DMS53 treated with DMSO at 0.1 percent for 48 hours (cell line): ENCODE measurements around the gene PKN2.
A peak's percentile ranks its signal among the peaks of the same experiment; 100 is the strongest.
"Not testable (repeated sequence)": the region's sequence is repeated elsewhere in the genome, so short reads cannot be mapped to it uniquely, and the experiment has no call there.

Source experiments
- DNase-seq: peaks from one replicate; lab custom pipeline; 2025; ENCODE audit not compliant: unreplicated experiment; lab: John Stamatoyannopoulos, UW

Gene PKN2

DNA sequence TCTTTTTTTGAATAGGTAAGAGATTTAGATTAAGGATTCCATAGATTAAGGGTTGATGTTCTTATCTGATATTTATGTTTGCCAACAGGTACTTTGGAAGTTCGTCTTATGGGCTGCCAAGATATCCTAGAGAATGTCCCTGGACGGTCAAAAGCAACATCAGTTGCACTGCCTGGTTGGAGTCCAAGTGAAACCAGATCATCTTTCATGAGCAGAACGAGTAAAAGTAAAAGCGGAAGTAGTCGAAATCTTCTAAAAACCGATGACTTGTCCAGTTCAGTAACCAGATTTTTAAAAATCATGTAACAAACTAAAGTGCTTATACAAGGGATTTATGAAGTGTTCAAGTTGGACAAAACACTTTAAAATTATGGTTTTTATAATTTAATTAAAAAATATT lies 100.5 kb downstream of the PKN2 start:
- DNase-seq = no peak

DNA sequence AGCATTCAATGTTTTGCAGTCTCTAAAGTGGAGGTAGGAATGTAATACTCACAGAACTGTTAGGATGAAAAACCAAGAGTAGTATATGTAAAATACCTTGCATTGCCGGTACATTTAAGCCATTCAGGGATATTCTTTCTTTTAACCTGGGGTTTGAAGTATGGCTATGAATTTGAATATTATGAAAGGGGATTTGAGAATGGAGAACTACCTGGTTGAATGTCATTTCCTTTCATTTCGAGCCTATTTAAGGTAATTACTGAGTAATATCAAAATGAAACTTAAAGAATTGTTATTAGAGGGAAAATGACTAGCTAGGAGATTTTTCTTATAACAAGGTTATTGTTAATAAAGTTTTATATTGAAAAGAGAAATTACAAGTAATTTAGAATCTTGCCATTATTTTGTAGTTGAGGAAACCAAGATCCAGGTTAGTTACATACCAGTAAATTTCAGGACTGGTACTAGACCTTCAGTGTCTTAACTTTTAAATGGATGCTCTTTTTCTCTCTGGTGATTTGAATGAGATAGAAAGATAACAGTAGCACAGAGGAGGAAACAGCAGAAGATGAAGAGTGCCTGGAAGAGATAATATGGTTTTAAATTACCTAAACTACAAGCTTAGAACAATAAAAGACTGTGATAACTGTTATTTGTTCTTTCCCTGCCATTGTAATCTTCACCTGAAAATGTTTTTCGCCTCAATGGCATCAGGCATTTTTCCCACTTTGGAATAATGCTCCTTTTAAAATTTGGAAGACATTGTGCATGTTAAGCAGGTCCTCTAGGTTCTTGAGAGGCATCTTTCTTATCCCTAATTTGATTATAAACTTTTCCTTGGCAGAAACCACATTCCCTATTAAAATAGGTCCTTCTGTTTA lies 103.2 kb downstream of the PKN2 start:
- DNase-seq = no peak

DNA sequence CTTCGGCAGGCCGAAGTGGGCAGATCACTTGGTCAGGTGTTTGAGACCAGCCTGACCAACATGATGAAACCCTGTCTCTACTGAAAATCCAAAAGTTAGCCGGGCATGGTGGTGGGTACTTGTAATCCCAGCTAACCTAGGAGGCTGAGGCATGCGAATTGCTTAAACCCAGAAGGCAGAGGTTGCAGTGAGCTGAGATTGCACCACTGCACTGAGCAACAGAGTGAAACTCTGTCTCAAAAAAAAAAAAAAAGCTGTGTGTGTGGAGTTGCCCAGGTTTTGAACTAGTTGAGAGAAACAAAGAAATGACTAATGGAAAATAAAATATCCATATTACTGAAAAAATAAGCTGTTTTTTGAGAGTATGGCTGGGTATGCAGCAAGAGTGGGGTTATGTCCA lies 107.1 kb downstream of the PKN2 start:
- DNase-seq = no peak

DNA sequence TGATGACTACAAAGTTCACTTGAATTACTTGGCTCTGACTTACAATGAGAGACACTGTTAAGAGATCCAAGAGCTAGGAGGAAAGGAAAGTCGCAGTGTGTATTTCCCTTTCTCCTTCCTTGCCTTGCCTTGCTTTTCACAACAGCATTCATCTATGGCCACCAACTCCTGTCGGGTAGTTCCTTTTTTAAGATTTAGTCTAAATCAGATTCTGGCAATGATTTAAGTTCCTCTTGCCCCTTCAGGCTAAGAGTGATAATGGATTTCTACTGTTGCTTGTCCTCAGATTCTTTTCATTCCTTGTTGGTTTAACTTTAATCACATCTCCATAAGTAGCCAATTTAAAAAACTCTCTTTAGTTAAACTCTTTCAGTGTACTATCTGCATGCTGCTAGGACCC lies 115.4 kb downstream of the PKN2 start:
- DNase-seq = no peak

DNA sequence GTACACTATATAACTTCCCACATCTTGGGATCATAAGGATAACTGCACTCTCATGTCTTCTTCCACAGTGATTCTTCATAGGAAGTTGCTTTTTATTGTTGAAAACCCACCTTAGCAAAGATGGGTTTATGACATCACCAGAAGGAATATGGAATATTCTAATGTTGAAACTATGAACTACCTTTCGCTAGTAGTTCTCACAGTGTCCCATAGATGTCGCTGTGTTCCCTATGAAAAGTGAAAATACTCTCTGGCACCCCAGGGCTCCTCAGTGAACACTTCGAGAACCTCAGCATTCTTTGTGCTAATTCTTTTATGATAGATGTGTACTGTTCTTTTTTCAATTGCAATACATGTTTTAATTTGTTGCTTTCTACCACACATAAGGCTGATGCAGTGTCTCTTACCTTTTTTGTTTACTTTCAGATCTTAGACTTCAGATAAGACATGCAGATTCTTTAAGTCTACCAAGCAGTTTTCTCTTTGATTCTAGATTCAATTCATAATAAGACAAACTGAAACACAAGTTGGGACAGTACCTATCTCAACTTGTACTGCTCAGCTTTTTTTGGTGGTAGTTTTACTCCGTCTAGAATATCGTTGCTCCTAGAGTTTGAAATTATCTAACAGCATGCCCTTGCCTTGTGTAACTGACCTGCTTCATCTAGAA lies 116.4 kb downstream of the PKN2 start:
- DNase-seq = peak; percentile 27

DNA sequence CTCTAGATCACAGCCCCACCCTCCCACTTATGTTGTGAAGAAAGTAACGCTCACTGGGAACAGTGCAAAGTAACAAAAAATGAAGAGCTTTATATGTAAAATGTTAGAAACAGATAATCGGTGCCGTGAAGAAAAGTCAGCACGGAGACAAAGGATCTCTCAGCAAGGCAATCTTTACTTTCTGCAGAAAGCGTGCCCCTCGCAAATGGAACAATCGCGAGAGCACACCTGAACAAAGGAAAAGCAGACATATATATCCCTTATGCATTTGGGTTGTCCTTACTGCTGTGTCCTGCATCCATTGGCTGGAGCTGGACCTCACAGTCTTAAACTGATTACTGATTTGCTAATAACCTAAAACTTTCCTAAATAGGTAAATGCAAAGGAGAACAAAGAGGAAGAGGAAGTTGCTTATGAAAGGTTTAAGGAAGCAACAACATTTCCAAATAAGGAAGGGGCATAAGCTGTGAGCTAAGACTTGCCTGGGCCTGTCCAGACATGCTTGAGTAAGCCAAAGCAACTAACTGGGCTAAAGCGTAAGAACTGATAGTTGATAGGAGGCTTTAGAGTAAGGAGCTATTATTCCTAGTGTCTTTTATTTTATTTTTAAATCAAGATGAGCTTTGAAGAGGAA lies 117.6 kb downstream of the PKN2 start:
- DNase-seq = peak; percentile 37

DNA sequence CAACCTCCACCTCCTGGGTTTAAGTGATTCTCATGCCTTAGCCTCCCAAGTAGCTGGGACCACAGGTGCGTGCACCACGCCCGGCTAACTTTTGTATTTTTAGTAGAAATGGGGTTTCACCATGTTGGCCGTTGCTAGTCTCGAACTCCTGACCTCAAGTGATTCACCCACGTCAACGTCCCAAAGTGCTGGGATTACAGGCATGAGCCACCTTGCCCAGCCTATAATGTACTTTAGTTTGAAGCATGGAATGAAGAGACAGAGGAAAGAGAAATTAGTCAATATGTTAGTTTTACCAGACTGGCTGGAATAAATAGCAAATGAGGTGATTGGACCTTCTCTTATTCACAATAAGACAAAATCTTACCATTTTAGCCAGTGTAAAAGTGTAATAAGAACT lies 118.3 kb downstream of the PKN2 start:
- DNase-seq = no peak

DNA sequence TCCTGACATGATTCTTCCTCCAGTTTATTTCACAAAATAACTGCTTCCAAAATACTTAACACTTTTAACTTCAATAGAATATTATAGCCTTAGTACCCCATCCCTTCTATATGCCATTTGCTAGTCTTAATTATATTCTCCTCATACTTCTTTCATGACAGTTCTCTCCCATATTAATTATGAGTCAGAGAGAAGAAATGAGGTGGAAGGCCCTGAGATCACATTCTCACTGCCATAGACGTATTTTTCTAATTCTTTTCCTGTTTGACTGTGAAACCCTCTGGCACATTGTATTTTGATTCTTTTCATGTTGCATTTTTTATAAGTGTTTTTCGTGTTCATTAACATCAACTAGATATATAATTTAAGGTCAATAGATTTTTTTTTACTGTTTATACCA lies 118.9 kb downstream of the PKN2 start:
- no peak for DNase-seq

DNA sequence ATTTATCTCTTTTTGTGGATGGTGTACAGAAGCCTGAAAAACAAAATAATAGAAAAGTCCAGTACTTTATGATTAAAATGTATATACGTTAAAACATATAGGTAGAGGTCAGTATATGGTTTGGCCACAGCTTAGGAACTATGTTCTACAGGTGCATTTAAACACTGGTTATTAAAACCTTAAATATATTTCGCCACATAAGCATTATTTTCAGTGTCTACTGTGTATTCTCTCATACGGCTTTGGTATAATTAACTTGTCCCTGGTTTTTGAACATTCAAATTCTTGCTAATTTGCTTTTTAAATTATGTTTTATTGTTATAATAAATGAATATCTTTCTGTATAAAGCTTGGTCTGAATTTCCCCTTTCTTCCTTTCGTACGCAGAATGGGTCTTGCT lies 119.4 kb downstream of the PKN2 start:
- DNase-seq = no peak

DNA sequence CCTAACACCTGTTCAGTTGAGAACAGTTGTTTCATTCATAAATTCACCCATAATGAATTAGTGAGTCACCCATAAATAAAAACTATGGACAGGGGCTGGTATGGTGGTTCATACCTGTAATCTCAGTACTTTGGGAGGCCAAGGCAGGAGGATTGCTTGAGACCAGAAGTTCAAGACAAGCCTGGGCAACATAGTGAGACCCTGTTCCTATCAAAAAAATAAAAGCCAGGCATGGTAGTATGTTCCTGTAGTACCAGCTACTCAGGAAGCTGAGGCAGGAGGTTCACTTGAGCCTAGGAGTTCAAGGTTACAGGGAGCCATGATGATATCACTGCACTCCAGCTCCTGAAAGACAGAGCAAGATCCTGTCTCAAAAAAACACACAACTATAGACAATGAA lies 128.3 kb downstream of the PKN2 start:
- DNase-seq = no peak

DNA sequence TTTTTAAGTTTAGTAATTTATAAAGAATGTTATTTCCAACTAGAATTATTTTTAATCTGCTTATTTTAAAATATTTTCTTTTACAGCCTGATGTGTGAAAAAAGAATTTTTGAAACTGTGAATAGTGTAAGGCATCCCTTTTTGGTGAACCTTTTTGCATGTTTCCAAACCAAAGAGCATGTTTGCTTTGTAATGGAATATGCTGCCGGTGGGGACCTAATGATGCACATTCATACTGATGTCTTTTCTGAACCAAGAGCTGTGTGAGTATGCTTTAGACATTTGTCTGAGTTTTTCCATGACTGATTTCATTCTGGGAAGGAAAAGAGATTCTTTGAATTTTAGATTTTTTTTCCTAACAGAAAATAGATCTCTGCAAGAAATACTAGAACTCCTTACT lies 129.4 kb downstream of the PKN2 start:
- DNase-seq = no peak

DNA sequence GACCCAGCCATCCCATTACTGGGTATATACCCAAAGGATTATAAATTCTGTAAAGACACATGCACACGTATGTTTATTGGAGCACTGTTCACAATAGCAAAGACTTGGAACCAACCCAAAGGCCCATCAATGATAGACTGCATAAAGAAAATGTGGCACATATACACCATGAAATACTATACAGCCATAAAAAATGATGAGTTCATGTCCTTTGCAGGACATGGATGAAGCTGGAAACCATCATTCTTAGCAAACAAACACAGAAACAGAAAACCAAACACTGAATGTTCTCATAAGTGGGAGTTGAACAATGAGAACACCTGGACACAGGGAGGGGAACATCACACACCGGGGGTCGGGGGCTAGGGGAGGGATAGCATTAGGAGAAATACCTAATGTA lies 135.6 kb downstream of the PKN2 start:
- not testable (repeated sequence) for DNase-seq

DNA sequence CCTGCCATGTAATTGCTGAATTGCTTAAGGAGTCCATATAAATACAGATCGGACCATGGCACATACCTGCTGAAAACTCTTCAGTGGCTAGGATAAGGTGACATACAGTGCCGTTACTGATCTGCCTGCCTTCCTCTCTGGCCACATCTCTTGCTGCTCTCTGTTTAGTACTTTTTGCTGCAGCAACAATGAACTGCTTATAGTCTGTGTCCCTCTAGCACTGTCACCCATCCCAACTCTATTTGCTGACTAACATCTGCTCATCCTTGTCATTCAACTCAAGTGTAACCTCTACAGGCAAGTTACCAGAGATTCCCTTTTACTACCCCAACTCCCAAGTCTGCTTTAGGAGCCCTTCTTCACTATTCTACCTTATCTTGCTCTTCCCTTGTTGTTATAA lies 141.6 kb downstream of the PKN2 start:
- peak; percentile 34 for DNase-seq

DNA sequence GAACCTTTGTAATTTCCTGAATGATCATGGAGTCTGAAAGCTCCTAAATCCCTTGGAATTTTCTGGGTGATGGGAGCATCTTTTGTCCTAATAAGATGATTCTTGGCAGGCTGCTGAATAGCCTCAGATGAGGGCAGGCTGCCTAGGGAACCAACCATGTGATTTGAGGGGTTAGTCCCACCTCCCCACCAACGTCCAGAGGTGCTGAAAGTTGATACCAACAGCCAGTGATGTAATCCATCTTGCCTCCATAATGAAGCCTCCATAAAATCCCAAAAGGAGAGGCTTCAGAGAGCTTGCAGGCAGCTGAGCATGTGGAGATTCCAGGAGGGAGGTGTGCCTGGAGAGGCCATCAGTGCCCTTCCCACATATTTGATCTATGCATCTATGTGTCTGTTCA lies 163.6 kb downstream of the PKN2 start:
- no peak for DNase-seq

DNA sequence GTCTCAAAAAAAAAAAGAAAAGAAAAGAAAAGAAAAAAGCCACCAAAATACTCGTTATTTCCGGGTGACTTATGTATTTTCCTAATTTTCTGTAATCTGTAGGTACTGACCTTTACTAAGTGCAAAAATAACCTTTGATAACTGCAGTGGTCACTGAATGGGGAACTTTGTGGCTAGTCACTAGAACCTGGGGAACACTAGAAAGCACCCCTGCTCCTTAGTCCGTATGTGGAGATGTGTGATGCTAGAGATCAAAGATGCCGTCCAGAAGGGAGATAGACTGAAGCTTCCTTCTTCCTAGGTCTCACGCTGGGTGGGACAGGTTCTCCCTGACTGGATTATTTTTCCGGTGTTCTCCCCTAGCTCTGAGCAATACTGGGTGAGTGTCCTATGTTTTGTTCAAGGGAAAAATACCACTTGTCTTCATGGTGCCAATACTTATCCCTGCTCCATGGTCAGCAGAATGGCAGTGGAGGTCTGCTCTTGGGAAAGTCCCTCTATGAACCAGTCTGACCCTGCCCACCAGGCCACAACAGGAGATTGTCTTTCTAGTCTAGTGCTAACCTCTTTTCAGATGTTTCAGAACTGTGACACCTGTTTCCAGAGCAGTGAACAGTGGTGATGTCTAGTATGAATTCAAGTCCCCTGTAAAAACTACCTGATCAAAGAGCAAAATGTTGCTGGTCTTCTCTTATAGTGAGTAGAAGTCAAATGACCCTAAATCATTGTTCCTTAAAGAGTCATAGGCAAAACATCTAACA lies 167.4 kb downstream of the PKN2 start:
- DNase-seq = no peak

DNA sequence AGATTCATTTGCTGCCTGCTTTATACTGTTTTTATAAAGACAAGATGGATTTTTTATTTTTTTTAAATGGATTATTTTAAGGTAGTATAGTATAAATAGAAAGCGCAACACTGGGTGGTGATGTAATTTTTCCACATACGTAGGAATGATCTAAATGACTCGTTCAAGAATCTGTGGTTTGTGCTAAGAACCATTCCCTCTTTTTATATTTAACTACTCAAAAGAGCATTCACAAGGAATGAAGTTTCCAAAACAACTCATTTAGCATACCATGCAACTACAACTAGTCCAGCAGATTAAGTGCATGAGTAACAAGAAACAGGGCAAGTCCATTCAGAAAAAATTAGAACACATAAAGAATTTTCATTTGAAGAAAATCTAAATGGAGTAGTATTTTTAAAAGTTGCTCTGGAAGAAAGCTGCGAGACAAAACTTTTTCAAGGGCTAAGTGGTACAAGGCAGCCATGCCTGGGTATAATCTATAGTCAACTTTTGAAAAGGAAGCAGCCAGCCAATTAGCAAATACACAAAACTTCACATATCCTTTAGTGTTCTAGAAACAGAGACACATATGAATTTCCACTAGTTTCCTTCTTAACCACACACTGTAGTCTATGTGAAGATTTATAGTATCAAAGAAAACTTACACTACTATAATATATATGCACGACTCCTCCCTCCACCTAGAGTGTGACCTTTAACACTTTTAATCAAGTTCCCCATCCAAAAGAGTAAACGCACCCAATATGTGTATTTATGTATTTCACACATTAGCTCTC lies 183.9 kb downstream of the PKN2 start:
- no peak for DNase-seq

DNA sequence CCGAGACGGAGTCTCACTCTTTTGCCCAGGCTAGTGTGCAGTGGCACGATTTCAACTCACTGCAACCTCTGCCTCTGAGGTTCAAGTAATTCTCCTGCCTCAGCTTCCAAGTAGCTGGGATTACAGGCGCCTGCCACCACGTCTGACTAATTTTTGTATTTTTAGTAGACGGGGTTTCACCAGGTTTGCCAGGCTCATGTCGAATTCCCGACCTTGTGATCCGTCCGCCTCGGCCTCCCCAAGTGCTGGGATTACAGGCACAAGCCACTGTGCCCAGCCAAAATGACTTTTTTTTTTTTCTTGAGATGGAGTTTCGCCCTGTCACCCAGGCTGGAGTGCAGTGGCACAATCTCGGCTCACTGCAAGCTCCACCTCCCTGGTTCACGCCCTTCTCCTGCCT lies 185.6 kb downstream of the PKN2 start:
- not testable (repeated sequence) for DNase-seq

DNA sequence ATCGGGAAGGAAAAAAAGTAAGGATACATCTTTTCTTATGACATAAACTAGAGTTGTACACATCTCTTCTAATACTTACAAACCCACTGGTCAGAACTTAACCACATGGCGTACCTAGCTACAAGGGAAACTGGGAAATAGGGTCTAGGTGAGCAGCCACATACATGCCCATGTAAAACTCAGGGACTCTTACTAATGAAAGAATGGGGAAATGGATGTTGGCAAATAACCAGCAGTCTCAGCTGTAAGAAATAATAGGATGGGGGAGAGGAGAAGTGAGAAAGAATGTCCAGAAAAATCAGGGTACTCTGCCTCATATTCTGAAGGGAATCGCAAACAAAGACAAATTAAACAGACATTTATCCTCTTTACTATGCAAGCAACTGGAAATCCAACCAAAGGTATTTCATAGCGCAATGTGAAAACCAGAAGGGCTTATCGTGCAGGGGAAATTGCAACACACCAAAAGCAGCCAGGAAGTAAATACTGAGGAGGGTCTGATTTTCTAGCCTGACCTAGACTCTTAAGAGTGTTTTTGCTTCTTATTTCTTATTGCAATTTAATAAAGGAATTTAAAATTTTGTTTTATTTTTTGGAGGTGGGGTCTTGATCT lies 189.8 kb downstream of the PKN2 start:
- DNase-seq = no peak

DNA sequence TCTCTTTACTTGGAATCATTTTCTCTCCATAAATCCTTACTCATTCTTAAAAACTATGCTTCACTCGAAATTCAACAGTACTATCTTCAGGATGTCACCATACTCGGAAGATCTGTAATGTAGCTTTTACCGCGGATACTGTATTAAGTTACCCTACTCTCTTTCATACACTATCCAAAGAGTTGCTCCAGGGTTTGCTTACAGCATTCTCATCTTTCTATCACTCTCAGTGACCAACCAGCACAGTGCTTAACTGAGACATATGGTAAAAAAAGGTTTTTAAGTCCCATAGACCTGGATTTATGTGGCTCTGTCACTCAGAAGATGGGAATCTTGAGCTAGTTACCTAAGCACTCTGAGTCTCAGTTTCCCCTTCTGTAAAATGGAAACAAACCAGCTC lies 191.5 kb downstream of the PKN2 start:
- no peak for DNase-seq
